Right lobe of liver (tissue), 4 donors: Measurements from ENCODE around the gene LYST.

ENCODE experiments used
- POLR2A ChIP-seq: fragments of 450-650 bp; IDR thresholded peaks from one replicate; pipeline ENCODE4 v1.6.1; 2017; ENCODE audit warnings: antibody characterized with exemption, mild to moderate bottlenecking
- TF ChIP-seq, protein P1 (sequence below), 4 donors: fragments of 200-600 bp in 3 of 4; fragments of 450-650 bp in 1 of 4; IDR thresholded peaks; one replicate each; pipeline versions ENCODE4 v1.5.1 to v1.8.0; 2016 to 2022; ENCODE audit warnings: antibody characterized with exemption in 4 of 4, mild to moderate bottlenecking in 2 of 4
- donor health status: DM: no; HTN: no; CAD: no.
- donor health status: DM: no; HTN: no; CAD: no.
- donor health status: DM: no; HTN: yes; CAD: no.

DNA sequence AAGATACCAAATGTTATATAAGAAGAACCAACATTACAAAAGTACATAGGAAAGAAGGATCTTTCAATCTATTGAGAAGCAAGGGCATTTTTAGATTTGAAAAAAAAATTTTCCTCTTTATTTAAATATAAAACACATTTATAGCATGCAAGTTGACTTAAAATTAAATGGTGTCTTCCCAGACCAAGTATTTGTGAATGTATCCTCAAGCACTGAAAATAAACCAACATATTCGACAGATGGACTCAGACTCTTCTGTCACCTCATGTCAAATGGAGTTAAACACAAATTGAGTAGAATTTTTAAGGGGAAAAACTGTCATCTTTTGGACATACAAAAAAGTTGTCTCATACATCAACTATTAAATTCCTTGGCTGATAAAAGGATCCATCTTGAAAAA is 140.1 kb downstream of the LYST start:
- TF ChIP-seq, protein P1, sequence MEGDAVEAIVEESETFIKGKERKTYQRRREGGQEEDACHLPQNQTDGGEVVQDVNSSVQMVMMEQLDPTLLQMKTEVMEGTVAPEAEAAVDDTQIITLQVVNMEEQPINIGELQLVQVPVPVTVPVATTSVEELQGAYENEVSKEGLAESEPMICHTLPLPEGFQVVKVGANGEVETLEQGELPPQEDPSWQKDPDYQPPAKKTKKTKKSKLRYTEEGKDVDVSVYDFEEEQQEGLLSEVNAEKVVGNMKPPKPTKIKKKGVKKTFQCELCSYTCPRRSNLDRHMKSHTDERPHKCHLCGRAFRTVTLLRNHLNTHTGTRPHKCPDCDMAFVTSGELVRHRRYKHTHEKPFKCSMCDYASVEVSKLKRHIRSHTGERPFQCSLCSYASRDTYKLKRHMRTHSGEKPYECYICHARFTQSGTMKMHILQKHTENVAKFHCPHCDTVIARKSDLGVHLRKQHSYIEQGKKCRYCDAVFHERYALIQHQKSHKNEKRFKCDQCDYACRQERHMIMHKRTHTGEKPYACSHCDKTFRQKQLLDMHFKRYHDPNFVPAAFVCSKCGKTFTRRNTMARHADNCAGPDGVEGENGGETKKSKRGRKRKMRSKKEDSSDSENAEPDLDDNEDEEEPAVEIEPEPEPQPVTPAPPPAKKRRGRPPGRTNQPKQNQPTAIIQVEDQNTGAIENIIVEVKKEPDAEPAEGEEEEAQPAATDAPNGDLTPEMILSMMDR (IDR thresholded peaks at IDR 0.05) = no peak
- no peak for TF ChIP-seq POLR2A
